Activated CD8-positive, alpha-beta T cell treated with anti-CD3 and anti-CD28 coated beads for 36 hours (primary cell): ENCODE measurements around the gene TNK2. TPM values are rescaled to one million over a fixed set of nuclear protein-coding genes. Genes with fewer than 3 reads are reported as not detected.

Source experiments
- ATAC-seq: fragments of 200-7000 bp; cut with Tn5 transposase; one replicate; pipeline ENCODE4 v1.10.0; 2021; ENCODE audit warnings: mild to moderate bottlenecking, moderate library complexity
- CTCF ChIA-PET: fragments of 350-600 bp; sonication (Branson Sonifier 250); formaldehyde crosslinking; loops from one replicate; lab custom pipeline; 2021; ENCODE audit warnings: antibody characterized with exemption; lab: Charles Lee
- POLR2A ChIA-PET: fragments of 350-600 bp; sonication (Branson Sonifier 250); formaldehyde crosslinking; loops from one replicate; lab custom pipeline; 2021; ENCODE audit warnings: antibody characterized with exemption; lab: Charles Lee
- DNase-seq: peaks from one replicate; pipeline ENCODE4 v3.0.0-alpha.2; 2020
- H3K27ac Mint-ChIP-seq: one replicate; pipeline ENCODE4 v1.8.0; 2021; ENCODE audit warnings: mild to moderate bottlenecking, mixed read lengths
- H3K27me3 Mint-ChIP-seq: one replicate; pipeline ENCODE4 v1.8.0; 2021; ENCODE audit warnings: mixed read lengths
- H3K36me3 Mint-ChIP-seq: one replicate; pipeline ENCODE4 v1.8.0; 2021; ENCODE audit warnings: low read depth, mixed read lengths
- H3K4me1 Mint-ChIP-seq: one replicate; pipeline ENCODE4 v1.8.0; 2021; ENCODE audit warnings: low read depth, mixed read lengths
- H3K4me3 Mint-ChIP-seq: one replicate; pipeline ENCODE4 v1.8.0; 2021; ENCODE audit warnings: mild to moderate bottlenecking, moderate library complexity, mixed read lengths
- H3K9me3 Mint-ChIP-seq: one replicate; pipeline ENCODE4 v1.8.0; 2021; ENCODE audit warnings: mixed read lengths
- intact Hi-C: fragments of 100-400 bp; cut with micrococcal nuclease; formaldehyde crosslinking; loops from one replicate; pipeline ENCODE4 v1.10.0; 2022
- total RNA-seq, 2 experiments: library from RNA; stranded (reverse); gene quantifications; one replicate each; pipeline ENCODE4 v1.2.3, GENCODE V29; 2021
- TF ChIP-seq, protein P1 (sequence below): fragments of 200-600 bp; IDR thresholded peaks from one replicate; pipeline ENCODE4 v1.8.0; 2022; ENCODE audit warnings: antibody characterized with exemption, mild to moderate bottlenecking

The TNK2 gene
- total RNA-seq, 2 experiments from 2014 or later, result 41.9 to 43.0 TPM

DNA sequence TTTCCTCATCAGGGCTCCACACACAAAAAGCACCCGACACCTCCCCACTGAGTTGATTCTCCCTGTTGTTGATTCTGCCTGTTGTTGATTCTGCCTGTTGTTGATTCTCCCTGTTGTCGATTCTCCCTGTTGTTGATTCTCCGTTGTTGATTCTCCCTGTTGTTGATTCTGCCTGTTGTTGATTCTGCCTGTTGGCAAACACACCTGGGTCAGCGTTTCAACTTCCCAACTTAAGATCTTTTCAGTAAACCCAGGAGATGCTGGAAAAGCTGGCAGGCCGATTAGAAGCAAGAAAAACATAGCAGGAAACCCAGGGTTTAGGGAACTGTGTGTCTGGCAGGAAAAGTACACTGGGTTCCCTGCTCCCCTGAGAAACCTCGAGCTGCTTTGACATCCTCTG, 47.9 kb downstream of the TNK2 start:
- CTCF ChIA-PET, result interaction anchor here (1.1 to 8.6 kb wide), 7 partner anchors 10 to 58 kb away, joined by 3 to 155 read pairs (median 7); no protein-coding TSS in a partner anchor
- intact Hi-C loops, result no loop called here
- no peak for ATAC-seq
- no peak for DNase-seq
- TF ChIP-seq, protein P1, sequence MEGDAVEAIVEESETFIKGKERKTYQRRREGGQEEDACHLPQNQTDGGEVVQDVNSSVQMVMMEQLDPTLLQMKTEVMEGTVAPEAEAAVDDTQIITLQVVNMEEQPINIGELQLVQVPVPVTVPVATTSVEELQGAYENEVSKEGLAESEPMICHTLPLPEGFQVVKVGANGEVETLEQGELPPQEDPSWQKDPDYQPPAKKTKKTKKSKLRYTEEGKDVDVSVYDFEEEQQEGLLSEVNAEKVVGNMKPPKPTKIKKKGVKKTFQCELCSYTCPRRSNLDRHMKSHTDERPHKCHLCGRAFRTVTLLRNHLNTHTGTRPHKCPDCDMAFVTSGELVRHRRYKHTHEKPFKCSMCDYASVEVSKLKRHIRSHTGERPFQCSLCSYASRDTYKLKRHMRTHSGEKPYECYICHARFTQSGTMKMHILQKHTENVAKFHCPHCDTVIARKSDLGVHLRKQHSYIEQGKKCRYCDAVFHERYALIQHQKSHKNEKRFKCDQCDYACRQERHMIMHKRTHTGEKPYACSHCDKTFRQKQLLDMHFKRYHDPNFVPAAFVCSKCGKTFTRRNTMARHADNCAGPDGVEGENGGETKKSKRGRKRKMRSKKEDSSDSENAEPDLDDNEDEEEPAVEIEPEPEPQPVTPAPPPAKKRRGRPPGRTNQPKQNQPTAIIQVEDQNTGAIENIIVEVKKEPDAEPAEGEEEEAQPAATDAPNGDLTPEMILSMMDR, result no peak
- Mint-ChIP-seq H3K4me3 (no peak overlapping the region), H3K9me3 (no peaks in the 10 kb centered on the region), H3K4me1 (peaks cover 12% of the 10 kb centered on the region), H3K27ac (no peak overlapping the region), H3K36me3 (no peaks in the 10 kb centered on the region), H3K27me3 (no peaks in the 10 kb centered on the region)
- POLR2A ChIA-PET, result no interaction called here

DNA sequence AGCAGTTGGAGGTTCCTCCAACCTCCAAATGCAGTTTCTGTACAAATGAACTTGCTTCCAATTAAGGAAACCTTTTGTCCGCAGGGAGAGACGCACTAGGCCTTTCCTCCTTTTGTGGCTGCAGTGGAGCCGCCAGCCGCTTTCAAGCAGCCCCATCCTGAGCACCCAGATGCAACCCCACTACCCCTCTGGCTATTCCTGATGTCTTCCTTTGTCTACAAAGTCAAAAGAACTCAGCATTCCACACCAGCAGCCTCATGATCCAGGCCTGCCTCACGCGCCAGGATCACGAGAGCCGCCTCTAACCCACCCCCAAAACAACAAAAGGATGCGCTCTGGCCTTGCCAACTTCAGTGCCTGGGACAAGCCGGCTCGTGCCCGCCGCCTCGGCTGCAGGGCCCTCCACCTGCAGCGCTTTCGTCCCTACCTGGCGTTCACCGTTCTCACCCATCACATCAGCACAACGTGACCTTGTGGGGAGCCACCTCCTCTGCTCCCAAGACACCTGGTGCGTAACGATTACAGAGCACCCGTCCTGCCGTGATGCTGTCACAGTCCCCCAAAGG, 48.4 kb downstream of the TNK2 start:
- Mint-ChIP-seq H3K4me3 (peak overlapping the region; percentile 61), H3K4me1 (peaks cover 12% of the 10 kb centered on the region), H3K9me3 (no peaks in the 10 kb centered on the region), H3K36me3 (no peaks in the 10 kb centered on the region), H3K27ac (no peak overlapping the region), H3K27me3 (no peaks in the 10 kb centered on the region)
- CTCF ChIA-PET, result interaction anchor here (0.7 to 8.6 kb wide), 20 partner anchors 10 to 238 kb away, joined by 3 to 155 read pairs (median 5); no protein-coding TSS in a partner anchor
- ATAC-seq (no peak), DNase-seq (no peak)
- POLR2A ChIA-PET, result interaction anchor here (0.6 to 1.0 kb wide), 4 partner anchors 48 to 60 kb away, joined by 3 to 4 read pairs (median 4); partner anchors contain the start of gene TNK2
- intact Hi-C loops, result loop anchor here (1.0 to 10.0 kb wide), 3 partner anchors 35 to 205 kb away; no protein-coding TSS in a partner anchor
- TF ChIP-seq, protein P1, result no peak

DNA sequence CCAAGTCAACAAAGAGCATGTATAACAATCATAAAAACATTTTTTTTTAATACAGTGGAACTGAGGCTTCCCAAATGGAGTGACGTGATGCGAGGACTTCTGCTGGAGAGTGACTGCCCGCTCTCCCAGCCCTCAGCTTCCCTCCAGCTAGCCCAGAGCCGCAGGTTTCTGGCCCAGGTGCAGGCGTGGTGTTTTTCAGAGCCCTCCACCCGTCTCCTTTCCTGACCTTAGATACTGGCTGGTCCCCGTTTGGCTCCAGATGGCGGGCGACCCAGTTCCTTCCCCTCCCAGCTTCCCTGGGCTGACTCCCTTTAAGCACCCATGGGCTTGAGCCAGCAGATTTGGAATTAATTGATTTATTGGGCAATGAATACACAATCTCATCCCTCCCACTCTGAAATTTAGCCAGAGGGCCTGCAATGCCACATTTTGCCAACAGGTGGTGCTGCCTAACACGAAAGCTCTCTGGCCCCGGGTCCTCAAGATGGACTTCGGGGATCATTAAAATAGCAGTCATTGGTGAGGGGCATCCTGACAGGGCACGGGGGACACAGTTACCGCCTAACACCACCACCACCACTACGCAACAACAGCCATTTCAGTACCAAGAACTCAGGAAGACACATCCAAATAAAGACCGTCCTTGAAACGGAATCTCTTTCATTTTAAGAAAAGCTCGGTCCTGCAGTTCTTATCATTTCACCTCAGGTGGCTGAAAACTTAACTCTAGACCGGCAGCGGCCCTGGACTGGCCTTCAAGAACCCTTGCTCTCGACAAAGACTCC, 49.1 kb downstream of the TNK2 start:
- peaks cover 12% of the 10 kb centered on the region for H3K4me1 Mint-ChIP-seq
- ChIA-PET POLR2A (interaction anchor here (0.6 to 1.0 kb wide), 5 partner anchors 49 to 61 kb away, joined by 3 to 4 read pairs (median 3); partner anchors contain the start of gene TNK2), CTCF (interaction anchor here (0.6 to 8.6 kb wide), 23 partner anchors 9 to 238 kb away, joined by 3 to 155 read pairs (median 5); no protein-coding TSS in a partner anchor)
- TF ChIP-seq, protein P1, result peak; percentile 97
- no peaks in the 10 kb centered on the region for H3K9me3 Mint-ChIP-seq
- H3K4me3 Mint-ChIP-seq, result peak overlapping the region; percentile 61
- peak; percentile 91 for DNase-seq
- intact Hi-C loops, result loop anchor here (1.0 to 10.0 kb wide), 3 partner anchors 36 to 204 kb away; no protein-coding TSS in a partner anchor
- no peaks in the 10 kb centered on the region for H3K27me3 Mint-ChIP-seq
- peak; percentile 77 for ATAC-seq
- H3K27ac Mint-ChIP-seq, result no peak overlapping the region
- H3K36me3 Mint-ChIP-seq, result no peaks in the 10 kb centered on the region

DNA sequence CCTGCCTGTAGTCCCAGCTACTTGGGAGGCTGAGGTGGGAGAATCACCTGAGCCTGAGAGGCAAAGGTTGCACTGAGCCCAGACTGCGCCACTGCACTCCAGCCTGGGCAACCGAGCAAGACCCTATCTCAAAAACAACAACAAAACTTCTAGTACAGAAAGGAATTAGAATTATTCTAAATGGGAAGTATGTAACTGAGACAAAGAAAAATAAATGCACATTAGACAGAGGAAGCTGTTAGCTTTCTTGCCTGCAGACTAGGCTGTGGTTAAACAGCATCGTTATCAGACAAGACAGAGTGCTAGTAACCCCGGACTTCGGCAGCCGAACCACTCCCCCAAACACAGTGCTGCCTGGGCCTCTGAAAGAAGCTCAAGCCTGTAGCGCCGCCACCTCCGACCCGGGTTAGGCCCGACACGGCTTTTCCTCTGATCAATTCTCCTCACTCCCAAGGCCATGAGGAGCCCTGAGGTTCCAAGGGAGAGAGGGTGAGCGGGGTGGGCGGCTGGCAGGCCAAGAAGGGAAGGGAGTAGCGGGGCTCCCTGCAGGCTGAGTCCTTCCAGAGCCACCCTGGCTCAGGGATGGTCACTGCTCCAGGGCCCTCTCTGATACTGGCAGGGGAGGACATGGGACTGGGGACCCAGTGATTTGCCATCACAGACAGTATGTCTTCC, 51.8 kb downstream of the TNK2 start:
- Mint-ChIP-seq H3K4me3 (no peak overlapping the region), H3K9me3 (no peaks in the 10 kb centered on the region), H3K27me3 (peaks cover 9% of the 10 kb centered on the region), H3K27ac (no peak overlapping the region), H3K36me3 (no peaks in the 10 kb centered on the region), H3K4me1 (peaks cover 9% of the 10 kb centered on the region)
- POLR2A ChIA-PET, result interaction anchor here (1.0 to 1.4 kb wide), 2 partner anchors 13 to 55 kb away, joined by 3 read pairs; no protein-coding TSS in a partner anchor
- no peak for ATAC-seq
- TF ChIP-seq, protein P1, result no peak
- no peak for DNase-seq
- intact Hi-C loops, result loop anchor here (10.0 kb wide), 1 partner anchor 202 kb away; no protein-coding TSS in a partner anchor
- CTCF ChIA-PET, result interaction anchor here (3.5 to 8.6 kb wide), 3 partner anchors 14 to 58 kb away, joined by 12 to 155 read pairs (median 59); no protein-coding TSS in a partner anchor
